Loucy (cell line): ENCODE measurements around the gene TMEM87B.

Experiments
- H2AFZ ChIP-seq: fragments of 200-600 bp; sonication (generic); 2 replicates; pipeline ENCODE4 v1.6.0; 2016; ENCODE audit warnings: antibody characterized with exemption, mild to moderate bottlenecking, low read length, moderate library complexity
- H3F3A ChIP-seq: fragments of 200-600 bp; 2 replicates; pipeline ENCODE4 v1.6.0; 2016; ENCODE audit warnings: antibody characterized with exemption, low read depth, mild to moderate bottlenecking
- H3K27me3 ChIP-seq: fragments of 200-600 bp; sonication (generic); 2 replicates; pipeline ENCODE4 v1.6.1; 2014; ENCODE audit warnings: low read length, mild to moderate bottlenecking; ENCODE audit not compliant: insufficient read depth, poor library complexity, severe bottlenecking
- H3K36me3 ChIP-seq: fragments of 200-600 bp; sonication (generic); 2 replicates; pipeline ENCODE4 v1.6.1; 2016; ENCODE audit warnings: low read length; ENCODE audit not compliant: insufficient read depth
- H3K4me1 ChIP-seq: fragments of 200-600 bp; sonication (generic); 2 replicates; pipeline ENCODE4 v1.5.1; 2014; ENCODE audit warnings: low read length, mild to moderate bottlenecking; ENCODE audit not compliant: insufficient read depth, poor library complexity, severe bottlenecking
- H3K4me2 ChIP-seq: fragments of 200-600 bp; sonication (generic); 2 replicates; pipeline ENCODE4 v1.6.0; 2014; ENCODE audit warnings: antibody characterized with exemption, low read length, low read depth, mild to moderate bottlenecking; ENCODE audit not compliant: poor library complexity, severe bottlenecking
- H3K4me3 ChIP-seq: fragments of 200-600 bp; sonication (generic); 2 replicates; pipeline ENCODE4 v1.5.1; 2014; ENCODE audit warnings: low read length, mild to moderate bottlenecking, mixed read lengths; ENCODE audit not compliant: poor library complexity, severe bottlenecking
- H3K79me2 ChIP-seq: fragments of 200-600 bp; sonication (generic); 2 replicates; pipeline ENCODE4 v1.6.1; 2014; ENCODE audit warnings: low read length; ENCODE audit not compliant: insufficient read depth
- H3K9ac ChIP-seq: fragments of 200-600 bp; sonication (generic); 2 replicates; pipeline ENCODE4 v1.6.0; 2014; ENCODE audit warnings: mild to moderate bottlenecking, low read depth, low read length, moderate library complexity; ENCODE audit not compliant: poor library complexity, severe bottlenecking
- H3K9me2 ChIP-seq: fragments of 200-600 bp; sonication (generic); replicated peaks from 2 replicates; pipeline ENCODE4 v1.6.1; 2016; ENCODE audit warnings: low read depth, low read length, mixed read lengths
- H3K9me3 ChIP-seq: fragments of 200-600 bp; sonication (generic); 2 replicates; pipeline ENCODE4 v1.6.1; 2014; ENCODE audit warnings: mild to moderate bottlenecking, antibody characterized with exemption, low read length, low read depth; ENCODE audit not compliant: insufficient read depth
- H4K20me1 ChIP-seq: fragments of 200-600 bp; sonication (generic); 2 replicates; pipeline ENCODE4 v1.6.0; 2014; ENCODE audit warnings: antibody characterized with exemption, low read length, mild to moderate bottlenecking; ENCODE audit not compliant: insufficient read depth, poor library complexity, severe bottlenecking
- EZH2phosphoT487 ChIP-seq: fragments of 200-600 bp; IDR thresholded peaks from 2 replicates; pipeline ENCODE4 v1.6.1; 2018; ENCODE audit warnings: antibody characterized with exemption, mild to moderate bottlenecking, moderate library complexity, borderline replicate concordance
- TF ChIP-seq, protein P1 (sequence below): fragments of 200-600 bp; sonication (generic); conservative IDR thresholded peaks from 2 replicates; pipeline ENCODE4 v1.5.1; 2014; ENCODE audit warnings: mild to moderate bottlenecking, antibody characterized with exemption, low read length

TMEM87B gene

DNA sequence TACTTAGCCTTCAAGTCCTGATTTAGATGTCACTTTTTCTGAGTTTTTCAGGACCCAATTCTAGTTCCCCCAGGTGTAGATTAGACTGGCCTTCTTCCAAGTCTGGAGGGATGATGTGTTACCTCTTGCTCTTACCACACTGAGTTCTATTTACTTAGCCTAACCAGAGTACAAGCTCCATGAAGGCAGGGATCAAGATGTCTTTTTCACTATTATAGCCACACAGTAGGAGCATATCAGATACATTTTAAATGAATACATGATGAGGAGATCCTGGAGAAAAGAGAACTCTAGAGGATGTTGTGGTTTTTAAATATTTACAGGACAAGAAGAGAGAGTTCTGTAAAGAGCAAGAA lies 30.3 kb downstream of the TMEM87B start:
- H3K27me3 ChIP-seq = no peaks in the 10 kb centered on the region
- no peaks in the 10 kb centered on the region for H3F3A ChIP-seq
- H3K36me3 ChIP-seq = peaks cover 96% of the 10 kb centered on the region
- no peak overlapping the region for H3K9ac ChIP-seq
- no peak overlapping the region for H3K4me2 ChIP-seq
- no peaks in the 10 kb centered on the region for H3K79me2 ChIP-seq
- no peaks in the 10 kb centered on the region for H3K9me2 ChIP-seq
- H3K9me3 ChIP-seq = no peaks in the 10 kb centered on the region
- no peak overlapping the region for H3K4me3 ChIP-seq
- no peaks in the 10 kb centered on the region for H3K4me1 ChIP-seq
- H4K20me1 ChIP-seq = no peaks in the 10 kb centered on the region
- H2AFZ ChIP-seq = no peak overlapping the region
- TF ChIP-seq, protein P1, sequence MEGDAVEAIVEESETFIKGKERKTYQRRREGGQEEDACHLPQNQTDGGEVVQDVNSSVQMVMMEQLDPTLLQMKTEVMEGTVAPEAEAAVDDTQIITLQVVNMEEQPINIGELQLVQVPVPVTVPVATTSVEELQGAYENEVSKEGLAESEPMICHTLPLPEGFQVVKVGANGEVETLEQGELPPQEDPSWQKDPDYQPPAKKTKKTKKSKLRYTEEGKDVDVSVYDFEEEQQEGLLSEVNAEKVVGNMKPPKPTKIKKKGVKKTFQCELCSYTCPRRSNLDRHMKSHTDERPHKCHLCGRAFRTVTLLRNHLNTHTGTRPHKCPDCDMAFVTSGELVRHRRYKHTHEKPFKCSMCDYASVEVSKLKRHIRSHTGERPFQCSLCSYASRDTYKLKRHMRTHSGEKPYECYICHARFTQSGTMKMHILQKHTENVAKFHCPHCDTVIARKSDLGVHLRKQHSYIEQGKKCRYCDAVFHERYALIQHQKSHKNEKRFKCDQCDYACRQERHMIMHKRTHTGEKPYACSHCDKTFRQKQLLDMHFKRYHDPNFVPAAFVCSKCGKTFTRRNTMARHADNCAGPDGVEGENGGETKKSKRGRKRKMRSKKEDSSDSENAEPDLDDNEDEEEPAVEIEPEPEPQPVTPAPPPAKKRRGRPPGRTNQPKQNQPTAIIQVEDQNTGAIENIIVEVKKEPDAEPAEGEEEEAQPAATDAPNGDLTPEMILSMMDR = no peak
- no peak for TF ChIP-seq EZH2phosphoT487

- Histone ChIP-seq H3K4me2 (no peak overlapping the region), H2AFZ (no peak overlapping the region), H3K4me1 (no peaks in the 10 kb centered on the region), H3K4me3 (no peak overlapping the region), H3K9me2 (no peaks in the 10 kb centered on the region), H3K36me3 (peaks cover 95% of the 10 kb centered on the region), H3K79me2 (no peaks in the 10 kb centered on the region), H3F3A (no peaks in the 10 kb centered on the region), H3K9me3 (no peaks in the 10 kb centered on the region), H3K27me3 (no peaks in the 10 kb centered on the region), H3K9ac (no peak overlapping the region), H4K20me1 (no peaks in the 10 kb centered on the region)
- TF ChIP-seq, protein P1 = no peak
- no peak for TF ChIP-seq EZH2phosphoT487
Measured at GRCh38 chr2:112085916-112086669, 31.0 kb downstream of the TMEM87B start.

- H3K9me2 ChIP-seq = no peaks in the 10 kb centered on the region
- no peak overlapping the region for H3K4me3 ChIP-seq
- H3K4me1 ChIP-seq = no peaks in the 10 kb centered on the region
- H3K9ac ChIP-seq = no peak overlapping the region
- peaks cover 91% of the 10 kb centered on the region for H3K36me3 ChIP-seq
- no peak overlapping the region for H3K4me2 ChIP-seq
- no peak overlapping the region for H2AFZ ChIP-seq
- no peaks in the 10 kb centered on the region for H3K79me2 ChIP-seq
- no peaks in the 10 kb centered on the region for H3K27me3 ChIP-seq
- no peaks in the 10 kb centered on the region for H3F3A ChIP-seq
- H4K20me1 ChIP-seq = no peaks in the 10 kb centered on the region
- no peaks in the 10 kb centered on the region for H3K9me3 ChIP-seq
- TF ChIP-seq, protein P1 = no peak
- TF ChIP-seq EZH2phosphoT487 = no peak
Measured at GRCh38 chr2:112087346-112088020, 32.4 kb downstream of the TMEM87B start.
